Measurements from ENCODE around the gene DALRD3.

Gene DALRD3, protein sequence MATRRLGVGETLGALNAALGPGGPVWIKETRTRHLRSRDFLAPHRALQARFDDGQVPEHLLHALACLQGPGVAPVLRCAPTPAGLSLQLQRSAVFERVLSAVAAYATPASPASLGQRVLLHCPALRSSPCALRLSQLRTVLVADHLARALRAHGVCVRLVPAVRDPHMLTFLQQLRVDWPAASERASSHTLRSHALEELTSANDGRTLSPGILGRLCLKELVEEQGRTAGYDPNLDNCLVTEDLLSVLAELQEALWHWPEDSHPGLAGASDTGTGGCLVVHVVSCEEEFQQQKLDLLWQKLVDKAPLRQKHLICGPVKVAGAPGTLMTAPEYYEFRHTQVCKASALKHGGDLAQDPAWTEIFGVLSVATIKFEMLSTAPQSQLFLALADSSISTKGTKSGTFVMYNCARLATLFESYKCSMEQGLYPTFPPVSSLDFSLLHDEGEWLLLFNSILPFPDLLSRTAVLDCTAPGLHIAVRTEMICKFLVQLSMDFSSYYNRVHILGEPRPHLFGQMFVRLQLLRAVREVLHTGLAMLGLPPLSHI

DNA sequence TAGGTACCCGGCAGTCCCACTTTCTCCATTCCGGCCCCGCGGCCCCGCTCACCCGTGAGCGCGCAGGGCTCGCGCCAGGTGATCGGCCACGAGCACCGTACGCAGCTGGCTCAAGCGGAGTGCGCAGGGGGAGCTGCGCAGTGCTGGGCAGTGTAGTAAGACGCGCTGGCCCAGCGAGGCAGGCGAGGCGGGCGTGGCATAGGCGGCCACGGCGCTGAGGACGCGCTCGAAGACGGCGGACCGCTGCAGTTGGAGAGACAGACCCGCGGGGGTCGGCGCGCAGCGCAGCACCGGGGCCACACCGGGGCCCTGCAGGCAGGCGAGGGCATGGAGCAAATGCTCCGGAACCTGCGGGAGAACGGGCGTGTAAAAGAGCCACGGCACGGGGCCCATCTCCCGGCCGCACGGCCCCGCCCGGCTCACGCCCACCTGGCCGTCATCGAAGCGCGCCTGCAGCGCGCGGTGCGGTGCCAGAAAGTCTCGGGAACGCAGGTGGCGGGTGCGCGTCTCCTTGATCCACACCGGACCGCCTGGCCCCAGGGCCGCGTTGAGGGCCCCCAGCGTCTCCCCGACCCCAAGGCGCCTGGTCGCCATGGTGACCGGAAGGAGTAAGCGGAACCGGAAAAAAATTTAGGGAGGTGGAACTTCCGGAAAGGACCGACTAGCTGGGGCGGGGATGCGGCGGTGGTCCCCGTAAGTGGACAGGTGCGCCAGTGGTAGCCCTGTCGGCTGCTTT lies at the start of gene DALRD3:
TSS of gene DALRD3 (minus strand) at position 610 of the 736 bp plus-strand sequence. CDS start at position 594, 16 bp downstream.
- peak; percentile 61 for DNase-seq

DNA sequence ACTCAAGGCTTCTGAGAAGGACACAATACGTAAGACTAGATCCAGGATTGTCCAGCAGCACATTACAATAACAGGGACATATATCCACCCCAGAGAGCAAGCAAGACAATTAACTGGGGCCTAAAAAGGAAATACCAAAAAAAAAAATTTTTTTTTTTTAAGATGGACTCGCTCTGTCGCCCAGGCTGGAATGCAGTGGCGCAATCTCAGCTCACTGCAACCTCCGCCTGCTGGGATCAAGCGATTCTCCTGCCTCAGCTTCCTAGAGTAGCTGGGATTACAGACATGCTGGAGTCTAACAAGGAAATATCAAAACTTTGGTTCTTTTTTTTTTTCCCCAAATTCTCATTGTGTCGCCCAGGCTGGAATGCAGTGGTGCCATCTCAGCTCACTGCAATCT lies 39.6 kb upstream of the DALRD3 start:
- DNase-seq: no peak

DNA sequence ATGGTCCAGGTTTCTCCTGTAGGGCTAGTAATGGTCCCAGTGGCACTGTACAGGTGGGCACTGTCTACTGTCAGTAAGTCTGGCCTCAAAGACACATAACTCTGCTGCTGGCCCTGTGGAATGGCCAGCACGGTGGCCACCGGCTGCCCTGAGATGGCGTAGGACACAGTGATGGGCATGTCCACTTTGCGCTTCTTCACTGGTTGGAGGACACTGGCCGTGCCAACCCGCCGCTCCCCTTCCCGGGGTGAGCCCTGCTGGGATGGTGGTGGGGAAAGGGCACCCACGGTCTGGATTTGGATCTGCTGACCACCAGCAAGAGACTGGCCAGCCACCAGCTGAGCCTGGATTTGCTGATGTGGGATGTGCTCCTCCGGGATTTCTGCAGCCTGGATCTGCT lies 38.9 kb upstream of the DALRD3 start:
- no peak for DNase-seq

DNA sequence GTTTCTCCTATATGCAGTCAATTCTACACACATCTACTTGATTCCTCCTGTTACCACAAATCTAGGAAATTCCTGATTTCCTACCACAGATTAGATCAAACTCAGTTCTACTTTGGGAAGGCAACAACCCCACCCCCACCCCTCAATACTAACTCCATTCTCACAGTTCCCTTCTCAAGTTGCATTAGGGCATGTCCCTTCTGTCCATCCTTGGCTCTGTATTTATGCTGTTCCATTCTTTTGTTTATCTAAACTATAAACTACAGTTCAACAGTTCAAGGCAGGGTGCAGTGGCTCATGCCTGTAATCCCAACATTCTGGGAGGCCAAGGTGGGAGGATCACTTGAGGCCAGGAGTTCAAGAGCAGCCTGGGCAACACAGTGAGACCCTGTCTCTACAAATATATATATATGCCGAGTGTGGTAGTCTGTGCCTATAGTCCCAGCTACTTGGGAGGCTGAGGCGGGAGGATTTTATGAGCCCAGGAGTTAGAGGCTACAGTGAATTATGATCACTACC lies 36.0 kb upstream of the DALRD3 start:
- no peak for DNase-seq

DNA sequence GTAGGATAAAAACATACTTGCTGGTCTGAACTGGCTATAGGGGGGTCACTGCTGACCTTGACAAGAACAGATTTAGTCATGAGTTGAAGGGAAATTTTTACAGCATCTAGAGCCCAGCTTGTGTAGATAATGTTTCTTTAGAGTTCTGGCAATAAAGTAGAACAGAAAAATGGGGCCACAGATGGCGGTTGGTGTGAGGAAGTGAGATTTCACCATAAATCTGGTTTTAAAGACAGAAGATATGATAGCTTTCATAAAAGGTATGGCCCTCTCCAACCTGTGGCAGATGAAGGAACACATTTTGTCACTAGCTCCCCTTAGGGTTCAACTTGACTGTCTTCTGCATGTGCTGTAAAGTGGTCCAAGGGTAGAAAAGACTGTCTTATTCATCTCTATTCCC lies 35.2 kb upstream of the DALRD3 start:
- DNase-seq: no peak

DNA sequence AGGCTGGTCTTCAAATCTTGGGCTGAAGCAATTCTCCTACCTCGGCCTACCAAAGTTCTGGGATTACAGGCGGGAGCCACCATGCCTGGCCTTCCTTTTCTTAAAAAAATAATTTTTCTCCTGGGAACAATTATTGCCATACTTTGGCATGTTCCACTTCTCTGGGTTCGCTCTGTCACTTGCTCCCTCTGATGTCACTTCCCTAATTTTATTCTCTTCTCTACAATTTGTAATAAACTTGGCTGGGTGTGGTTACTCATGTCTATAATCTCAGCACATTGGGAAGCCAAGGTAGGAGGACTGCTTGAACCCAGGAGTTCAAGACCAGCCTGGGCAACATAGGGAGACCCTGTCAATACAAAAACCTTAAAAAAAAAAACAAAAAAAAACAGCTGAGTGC lies 16.9 kb upstream of the DALRD3 start:
- no peak for DNase-seq

DNA sequence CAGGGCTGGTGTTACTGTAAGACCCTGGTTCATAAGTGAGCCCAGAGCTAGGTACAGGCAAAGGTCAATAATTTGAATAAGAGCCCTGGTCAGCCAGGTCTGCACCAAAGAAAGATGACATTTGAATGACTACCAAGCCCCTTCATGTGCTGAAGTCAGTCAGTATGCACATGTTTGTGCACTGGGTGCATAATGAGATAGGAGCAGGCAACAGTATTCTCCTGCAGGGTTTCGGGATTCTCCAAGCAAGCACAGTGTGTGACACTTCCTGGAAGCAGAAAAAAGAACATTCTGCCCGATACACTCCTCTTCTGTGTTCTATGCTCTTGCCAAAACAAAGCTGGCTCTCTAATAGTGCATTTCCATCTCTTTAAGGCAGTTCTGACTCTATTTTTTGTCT lies 16.3 kb upstream of the DALRD3 start:
- DNase-seq: no peak

DNA sequence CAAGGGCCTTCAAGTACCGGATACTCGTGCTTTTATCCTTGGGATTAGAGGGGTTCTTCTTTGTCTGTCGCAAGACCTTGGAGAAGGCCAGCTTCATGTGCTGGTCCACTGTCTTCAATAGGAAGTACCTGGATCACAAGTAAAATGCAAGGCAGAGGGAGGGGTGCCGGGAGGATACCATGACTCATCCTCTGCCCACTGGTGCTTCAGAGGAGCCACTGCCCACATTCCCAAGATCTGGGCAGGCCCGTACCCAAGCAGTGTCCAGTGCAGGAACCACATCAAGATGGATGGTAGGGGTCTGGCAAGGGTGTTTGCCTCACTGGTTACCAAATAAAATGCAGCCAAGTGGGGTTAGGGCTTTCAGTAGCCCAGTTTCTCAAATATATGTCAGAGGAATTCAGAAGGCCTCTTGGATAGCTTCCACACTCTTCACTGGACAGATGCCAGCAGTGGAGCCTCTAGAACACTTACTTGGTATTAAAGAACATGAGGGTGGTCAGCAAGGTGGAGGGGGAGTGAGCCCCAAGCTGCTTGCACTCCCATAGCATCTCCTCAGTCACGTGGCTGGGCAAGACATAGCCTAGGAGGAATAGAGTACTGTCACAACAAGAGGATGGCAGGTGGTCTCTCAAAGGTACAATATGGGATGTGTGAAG lies 14.4 kb upstream of the DALRD3 start:
- no peak for DNase-seq

DNA sequence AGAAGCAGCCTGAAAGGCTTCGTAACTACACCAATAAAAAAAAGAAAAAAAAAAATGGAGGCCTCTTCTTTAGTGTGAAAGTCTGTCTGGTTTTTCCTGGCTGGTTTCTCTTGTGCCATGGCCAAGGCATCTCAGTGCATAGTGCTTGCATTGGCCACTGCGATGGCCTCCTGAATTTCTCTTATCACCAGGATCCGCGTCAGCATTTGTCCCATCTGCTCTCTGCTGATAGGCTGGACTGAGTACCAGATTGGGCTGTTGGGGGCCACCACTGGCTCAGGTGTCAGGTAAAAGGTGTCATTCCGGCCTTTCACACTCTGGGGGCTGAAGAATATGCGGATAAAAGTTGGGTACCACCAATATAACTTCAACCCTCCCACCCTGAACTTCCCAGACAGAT lies 11.9 kb upstream of the DALRD3 start:
- no peak for DNase-seq

DNA sequence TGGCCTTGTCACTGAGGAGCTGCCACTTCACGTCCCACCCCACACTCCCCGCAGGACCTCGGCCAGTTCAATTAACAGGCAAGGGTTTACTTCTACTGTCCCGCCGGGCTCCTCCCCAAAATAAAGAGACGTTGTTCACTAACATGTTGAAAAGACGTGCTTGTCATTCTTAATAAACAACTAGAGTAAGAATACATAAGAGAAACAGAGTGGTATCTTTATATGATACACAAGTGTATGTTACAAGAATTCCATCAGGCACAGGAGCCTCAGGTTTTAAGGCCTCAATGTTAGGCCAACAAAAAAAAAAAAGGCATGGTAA lies 11.1 kb upstream of the DALRD3 start:
- DNase-seq: no peak

DNA sequence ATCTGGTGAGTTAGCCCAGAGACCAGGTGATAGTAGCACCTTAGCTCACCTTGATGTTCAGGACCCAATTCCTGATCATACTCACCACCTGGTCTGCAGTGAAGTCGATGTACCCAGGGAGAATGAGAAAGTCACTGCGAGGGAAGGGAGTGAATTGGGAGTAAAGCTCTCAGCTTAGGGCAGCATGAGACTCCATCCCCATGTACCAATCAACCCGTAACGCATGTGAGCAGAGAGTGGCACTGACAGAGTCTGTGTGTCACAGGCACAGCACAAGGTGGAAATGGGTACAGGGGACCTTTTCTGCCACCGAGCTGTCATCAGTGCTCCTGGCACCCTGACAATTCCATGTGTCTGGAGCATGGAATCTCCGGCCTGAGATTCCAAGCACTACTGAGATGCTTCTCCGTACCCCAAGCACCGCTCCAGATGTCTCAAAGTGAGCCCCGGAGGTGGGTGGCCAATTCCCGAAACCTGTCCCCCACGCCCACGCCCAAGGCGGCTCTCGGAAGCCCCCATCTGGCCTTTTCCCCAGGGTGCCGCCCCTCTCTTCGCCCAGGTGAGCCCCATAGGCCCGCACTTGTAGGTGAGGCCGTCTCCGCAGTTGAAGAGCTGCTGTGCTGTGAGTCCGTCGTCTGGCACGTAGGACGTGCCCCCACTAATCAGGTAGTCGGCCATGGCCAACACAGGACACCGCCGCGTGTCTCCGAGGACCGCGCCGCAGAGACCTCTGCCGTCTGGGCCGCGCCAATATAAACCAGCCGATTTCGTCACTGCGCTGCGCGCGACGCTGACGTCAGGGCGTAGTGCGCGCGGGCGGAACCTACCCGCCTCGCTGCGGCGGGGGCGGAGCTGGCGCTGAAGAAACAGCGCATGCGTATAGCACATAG lies 10.5 kb upstream of the DALRD3 start, which contains the start of gene IMPDH2:
TSS of gene IMPDH2 (minus strand) at position 726 of the 890 bp plus-strand sequence. CDS start at position 678, 48 bp downstream.
- peak; percentile 94 for DNase-seq

DNA sequence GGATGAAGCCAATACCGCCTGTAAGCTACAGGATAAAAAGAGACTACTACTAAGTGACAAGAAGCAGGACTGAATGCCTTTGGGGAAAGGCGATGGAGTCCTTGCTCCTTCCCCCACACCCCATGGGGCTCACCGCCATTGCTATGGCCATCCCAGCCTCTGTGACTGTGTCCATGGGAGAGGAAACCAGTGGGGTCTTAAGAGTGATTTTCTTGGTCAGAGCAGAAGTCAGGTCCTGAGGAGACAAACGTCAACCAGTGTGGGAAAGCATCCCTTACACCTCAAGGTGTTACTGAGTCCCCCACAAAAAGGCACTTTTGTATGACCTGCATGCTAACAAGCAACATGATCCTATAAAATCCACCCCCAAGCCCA lies 9.9 kb upstream of the DALRD3 start:
- no peak for DNase-seq

DNA sequence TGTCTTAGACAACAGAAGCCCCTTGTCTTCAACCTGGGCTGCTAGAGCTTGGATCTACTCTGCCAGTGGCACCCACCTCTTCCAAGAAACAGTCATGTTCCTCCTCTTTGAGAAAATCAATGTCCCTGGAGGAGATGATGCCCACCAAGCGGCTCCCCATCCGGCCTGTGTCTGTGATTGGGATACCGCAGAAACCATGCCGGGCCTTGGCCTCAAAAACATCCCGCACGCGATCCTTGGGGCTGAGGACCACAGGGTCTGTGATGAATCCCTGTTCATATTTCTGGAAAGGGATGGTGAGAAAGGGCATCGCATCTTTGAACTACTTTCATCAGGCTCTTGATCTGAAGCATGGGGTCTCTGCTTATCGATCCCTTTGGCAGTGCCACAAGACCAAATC lies 9.3 kb upstream of the DALRD3 start:
- no peak for DNase-seq

DNA sequence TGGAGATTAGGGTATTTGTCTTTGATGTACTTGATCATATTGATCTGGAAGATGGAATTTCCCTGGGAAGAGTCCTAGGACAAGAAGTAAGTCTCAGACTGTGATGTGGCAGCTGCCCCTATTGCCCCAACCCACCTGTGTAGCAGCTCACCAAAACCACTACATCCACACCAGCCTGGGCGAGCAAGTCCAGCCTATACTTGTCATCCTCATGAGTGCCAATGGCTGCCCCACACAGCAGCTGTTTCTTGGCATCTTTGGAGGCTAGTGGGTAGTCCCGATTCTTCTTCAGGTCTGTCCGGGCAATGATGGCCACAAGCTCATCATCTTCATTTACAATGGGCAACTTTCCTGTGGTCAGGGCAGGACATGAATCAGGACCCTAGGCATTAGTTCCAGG lies 8.2 kb upstream of the DALRD3 start:
- no peak for DNase-seq

DNA sequence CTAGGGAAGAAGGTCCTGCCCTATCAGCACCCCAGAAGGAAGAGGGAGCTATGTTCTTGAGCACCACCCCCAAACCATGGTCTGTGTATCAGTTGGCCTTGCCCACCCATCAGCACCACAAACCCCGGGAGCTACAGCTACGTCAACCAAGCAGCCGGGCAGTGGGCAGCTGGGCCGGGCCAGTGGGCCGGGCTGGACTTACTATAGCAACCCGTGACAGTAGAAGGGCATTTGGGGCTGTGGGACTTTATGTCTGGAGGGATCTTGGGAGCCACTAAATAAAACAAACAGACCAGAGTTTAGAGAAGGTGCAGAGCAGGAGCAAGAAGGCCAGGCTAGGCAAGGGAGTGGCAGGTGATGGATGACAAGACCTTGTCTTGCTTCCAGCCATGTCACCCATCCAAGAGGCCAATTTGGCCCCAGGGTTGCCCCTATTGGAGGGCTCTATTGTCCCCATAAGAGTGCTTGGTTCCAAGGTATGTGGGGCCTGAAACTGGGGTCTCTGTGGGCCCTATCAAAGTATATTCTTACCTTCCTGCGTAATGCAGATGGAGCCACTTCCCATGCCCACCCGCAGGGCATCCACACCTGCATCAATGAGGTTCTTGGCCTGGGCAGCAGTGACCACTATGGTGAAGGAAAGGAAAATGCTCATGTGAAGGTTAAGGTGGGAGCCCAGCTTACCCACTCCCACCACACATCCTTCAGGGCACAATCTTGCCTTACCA lies 7.6 kb upstream of the DALRD3 start:
- no peak for DNase-seq

DNA sequence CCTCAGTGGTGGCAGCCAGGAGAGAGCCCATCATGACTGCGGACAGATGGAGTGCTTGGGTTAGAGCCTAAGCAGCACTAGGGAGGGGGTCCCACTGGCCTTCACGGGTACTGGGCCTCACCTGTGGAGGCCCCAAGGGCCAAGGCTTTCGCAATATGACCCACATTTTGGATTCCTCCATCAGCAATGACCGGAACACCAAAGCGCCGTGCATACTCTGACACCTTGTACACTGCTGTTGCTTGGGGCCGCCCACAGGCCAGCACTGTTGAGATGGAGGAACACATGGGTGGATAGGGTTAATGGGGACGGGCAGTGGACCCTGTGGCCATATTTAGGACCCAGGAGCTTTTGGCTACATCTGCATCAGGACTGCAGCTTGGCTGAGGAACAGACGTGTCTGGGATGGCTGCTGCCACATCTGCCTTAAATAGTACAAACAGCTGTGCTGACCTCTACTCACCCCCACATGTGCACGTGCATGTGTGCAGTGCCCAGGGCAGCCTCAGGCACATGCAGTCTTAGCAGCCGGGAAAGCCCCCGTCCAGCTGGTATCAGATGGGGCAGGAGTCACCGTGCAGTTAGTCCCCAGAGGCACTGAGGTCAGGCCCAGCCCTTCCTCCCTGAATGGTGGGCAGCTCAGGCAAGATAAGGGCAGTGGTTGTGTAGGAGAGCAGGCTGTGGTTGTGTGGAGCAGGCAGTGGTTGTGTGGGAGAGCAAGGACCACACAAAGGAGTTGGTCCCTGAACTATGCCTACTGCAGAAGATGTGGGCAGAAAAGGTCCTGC lies 6.8 kb upstream of the DALRD3 start:
- no peak for DNase-seq

DNA sequence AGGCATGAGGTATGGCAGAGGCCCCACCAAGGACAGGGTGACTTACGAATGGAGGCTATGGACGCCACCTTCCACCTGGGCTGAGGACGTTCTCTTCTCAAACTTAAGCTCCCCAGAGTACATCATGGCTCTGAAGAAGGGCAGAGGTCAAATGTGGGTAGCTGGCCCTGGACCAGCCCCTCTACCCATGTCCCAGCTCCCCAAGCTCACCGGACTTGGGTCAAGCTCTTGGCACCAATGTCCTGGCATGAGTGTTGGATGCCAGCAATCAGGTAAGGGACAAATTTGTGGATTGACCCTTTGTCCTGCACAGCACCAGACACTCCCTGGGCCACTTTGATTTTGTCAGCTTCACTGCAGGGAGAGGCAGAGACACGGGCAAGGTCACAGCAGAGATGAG lies 6.1 kb upstream of the DALRD3 start:
- no peak for DNase-seq

DNA sequence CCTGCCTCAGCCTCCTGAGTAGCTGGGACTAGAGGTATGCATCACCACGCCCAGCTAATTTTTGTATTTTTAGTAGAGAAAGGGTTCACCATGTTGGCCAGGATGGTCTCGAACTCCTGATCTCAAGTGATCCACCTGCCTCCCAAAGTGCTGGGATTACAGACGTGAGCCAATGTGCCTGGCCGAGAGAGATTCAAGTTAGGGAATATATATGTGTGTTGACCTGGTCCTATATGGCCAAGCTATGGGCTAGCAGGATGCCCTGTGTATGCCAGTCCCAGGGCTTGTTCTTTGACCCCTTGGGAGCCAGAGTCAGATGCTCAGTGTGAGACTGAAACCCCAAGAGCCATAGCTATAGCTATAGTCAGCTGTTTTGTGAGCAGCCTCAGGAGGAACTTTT lies 5.4 kb upstream of the DALRD3 start:
- DNase-seq: no peak

DNA sequence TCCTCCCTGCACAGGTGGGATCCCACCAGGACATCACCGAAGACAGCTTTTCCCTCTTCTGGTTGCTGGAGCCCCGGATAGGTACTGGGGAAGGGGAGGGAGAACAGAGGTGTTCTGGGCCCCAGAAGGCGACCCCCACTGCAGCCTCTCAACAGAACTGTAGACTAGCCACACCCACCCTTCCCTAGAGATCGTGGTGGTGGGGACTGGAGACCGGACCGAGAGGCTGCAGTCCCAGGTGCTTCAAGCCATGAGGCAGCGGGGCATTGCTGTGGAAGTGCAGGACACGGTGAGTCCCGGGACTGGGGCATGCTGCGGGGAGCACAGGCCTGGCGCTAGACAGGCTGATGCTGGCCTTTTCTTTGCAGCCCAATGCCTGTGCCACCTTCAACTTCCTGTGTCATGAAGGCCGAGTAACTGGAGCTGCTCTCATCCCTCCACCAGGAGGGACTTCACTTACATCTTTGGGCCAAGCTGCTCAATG lies 4.3 kb upstream of the DALRD3 start:
- no peak for DNase-seq

DNA sequence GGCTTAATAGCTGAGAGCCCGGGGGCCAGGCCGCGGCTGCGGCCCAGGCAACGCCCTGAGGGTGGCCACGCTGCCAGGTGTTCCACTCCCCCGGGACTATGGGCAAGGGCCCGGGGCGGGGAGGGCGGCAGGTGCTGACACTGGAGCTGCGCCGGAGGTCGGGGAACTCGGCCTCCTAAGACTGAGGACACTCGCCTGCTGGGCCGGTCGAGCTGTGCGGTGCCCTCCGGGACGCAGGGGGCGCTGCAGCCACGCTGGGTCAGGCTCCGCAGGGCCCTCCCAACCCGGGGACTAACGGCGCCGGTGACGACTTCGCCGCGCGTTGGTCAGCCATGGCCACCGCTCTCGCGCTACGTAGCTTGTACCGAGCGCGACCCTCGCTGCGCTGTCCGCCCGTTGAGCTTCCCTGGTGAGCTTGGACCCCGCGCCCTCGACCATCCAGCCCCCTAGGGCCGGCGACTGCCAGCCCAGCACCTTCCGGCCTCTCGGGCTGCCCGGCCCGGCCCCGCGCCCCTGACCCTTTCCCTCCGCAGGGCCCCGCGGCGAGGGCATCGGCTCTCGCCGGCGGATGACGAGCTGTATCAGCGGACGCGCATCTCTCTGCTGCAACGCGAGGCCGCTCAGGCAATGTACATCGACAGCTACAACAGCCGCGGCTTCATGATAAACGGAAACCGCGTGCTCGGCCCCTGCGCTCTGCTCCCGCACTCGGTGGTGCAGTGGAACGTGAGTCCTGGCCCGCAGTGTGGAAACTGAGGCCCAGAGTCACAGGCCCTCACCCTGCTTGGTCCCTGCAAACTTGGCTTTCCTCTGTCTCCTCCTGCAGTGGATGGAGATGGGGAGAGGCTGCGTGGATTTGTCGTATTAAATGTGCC lies 3.7 kb upstream of the DALRD3 start, which contains the start of gene NDUFAF3:
TSS of gene NDUFAF3 (plus strand) at position 309 of the 875 bp plus-strand sequence. CDS start at position 333, 24 bp downstream.
- DNase-seq: peak; percentile 94

Measured in stimulated activated CD4-positive, alpha-beta T cell treated with anti-CD3 and anti-CD28 coated beads, Interleukin-4, amount 100 ng/mL, for 24 hours (primary cell).